Progenitor cell of endocrine pancreas (in vitro differentiated cells): ENCODE data around the gene VPS13D. TPM values are rescaled to one million over a fixed set of nuclear protein-coding genes. Genes with fewer than 3 reads are reported as not detected.
A peak's percentile ranks its signal among the peaks of the same experiment; 100 is the strongest.

Source experiments
- DNase-seq: peaks from one replicate; pipeline ENCODE4 v3.0.0; 2021; ENCODE audit warnings: low spot score; ENCODE audit not compliant: unreplicated experiment
- H3K27ac Mint-ChIP-seq: 2 replicates; pipeline ENCODE4 v1.8.0; 2021; ENCODE audit warnings: mild to moderate bottlenecking, moderate library complexity, mixed read lengths
- H3K27me3 Mint-ChIP-seq: 2 replicates; pipeline ENCODE4 v1.8.0; 2021; ENCODE audit warnings: mixed read lengths
- H3K36me3 Mint-ChIP-seq: 2 replicates; pipeline ENCODE4 v1.8.0; 2022; ENCODE audit warnings: mixed read lengths; ENCODE audit not compliant: insufficient read depth
- H3K4me1 Mint-ChIP-seq: 2 replicates; pipeline ENCODE4 v1.8.0; 2021; ENCODE audit warnings: low read depth, mixed read lengths
- H3K4me3 Mint-ChIP-seq: 2 replicates; pipeline ENCODE4 v1.8.0; 2021; ENCODE audit warnings: low read depth, mild to moderate bottlenecking, moderate library complexity, mixed read lengths
- H3K9me3 Mint-ChIP-seq: 2 replicates; pipeline ENCODE4 v1.8.0; 2021; ENCODE audit warnings: low read depth, mixed read lengths
- total RNA-seq: library from RNA; stranded (reverse); gene quantifications from 2 replicates; pipeline ENCODE4 v1.2.1, GENCODE V29; 2021
- TF ChIP-seq, protein P1 (sequence below): fragments of 200-600 bp; sonication (generic); IDR thresholded peaks from one replicate; pipeline ENCODE4 v1.5.0; 2021; ENCODE audit warnings: antibody characterized with exemption, mild to moderate bottlenecking; ENCODE audit not compliant: unreplicated experiment

VPS13D gene
- total RNA-seq, 1 donor from 2014 or later, result 41.9 TPM

DNA sequence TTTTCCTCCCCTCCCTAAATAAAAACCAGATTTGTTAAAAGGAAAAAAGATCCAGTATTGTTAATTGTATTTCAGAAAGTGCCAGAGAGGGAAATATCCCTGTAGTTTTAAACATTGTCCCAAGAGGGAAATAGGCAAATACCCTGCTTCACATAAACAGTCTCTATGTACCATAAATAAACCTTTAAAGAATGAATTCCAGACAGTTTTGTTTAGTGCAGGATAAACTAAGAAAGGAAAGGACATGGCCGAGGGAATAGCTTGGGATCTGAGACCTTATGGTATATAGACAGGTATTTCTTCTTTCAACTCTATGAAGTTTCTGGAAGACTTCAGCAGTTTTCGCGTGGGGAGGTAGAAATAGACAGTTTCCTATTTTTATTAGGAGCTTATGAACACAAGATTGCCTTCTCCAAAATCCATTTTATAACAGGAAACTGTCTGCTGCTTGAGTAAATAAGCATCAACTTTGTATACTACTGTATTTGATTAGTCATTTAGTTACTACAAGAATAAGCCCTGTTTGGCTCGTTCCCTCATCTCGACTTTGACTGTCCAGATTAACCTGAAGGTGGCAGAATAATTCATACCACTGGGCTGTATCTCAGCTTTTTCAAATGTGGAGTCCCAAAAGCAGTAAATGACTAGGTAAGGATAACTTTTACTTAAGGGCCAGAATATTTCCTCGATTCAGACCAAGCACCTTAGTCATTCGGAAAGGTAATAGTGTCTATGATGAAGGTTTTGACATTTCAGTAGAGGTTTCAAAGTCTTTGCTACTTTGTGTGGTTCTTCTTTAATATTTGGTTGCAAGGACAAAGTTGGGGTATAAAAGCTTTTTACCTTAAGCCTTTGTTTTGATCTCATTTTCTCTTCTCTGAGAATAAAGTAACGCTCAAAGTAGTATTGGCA, 177.5 kb downstream of the VPS13D start:
- H3K4me3 Mint-ChIP-seq, result no peak overlapping the region
- peaks cover 45% of the 10 kb centered on the region for H3K36me3 Mint-ChIP-seq
- peaks cover 15% of the 10 kb centered on the region for H3K27me3 Mint-ChIP-seq
- H3K9me3 Mint-ChIP-seq, result peaks cover 16% of the 10 kb centered on the region
- no peak for DNase-seq
- H3K4me1 Mint-ChIP-seq, result peaks cover 44% of the 10 kb centered on the region
- TF ChIP-seq, protein P1, sequence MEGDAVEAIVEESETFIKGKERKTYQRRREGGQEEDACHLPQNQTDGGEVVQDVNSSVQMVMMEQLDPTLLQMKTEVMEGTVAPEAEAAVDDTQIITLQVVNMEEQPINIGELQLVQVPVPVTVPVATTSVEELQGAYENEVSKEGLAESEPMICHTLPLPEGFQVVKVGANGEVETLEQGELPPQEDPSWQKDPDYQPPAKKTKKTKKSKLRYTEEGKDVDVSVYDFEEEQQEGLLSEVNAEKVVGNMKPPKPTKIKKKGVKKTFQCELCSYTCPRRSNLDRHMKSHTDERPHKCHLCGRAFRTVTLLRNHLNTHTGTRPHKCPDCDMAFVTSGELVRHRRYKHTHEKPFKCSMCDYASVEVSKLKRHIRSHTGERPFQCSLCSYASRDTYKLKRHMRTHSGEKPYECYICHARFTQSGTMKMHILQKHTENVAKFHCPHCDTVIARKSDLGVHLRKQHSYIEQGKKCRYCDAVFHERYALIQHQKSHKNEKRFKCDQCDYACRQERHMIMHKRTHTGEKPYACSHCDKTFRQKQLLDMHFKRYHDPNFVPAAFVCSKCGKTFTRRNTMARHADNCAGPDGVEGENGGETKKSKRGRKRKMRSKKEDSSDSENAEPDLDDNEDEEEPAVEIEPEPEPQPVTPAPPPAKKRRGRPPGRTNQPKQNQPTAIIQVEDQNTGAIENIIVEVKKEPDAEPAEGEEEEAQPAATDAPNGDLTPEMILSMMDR, result no peak
- no peak overlapping the region for H3K27ac Mint-ChIP-seq

DNA sequence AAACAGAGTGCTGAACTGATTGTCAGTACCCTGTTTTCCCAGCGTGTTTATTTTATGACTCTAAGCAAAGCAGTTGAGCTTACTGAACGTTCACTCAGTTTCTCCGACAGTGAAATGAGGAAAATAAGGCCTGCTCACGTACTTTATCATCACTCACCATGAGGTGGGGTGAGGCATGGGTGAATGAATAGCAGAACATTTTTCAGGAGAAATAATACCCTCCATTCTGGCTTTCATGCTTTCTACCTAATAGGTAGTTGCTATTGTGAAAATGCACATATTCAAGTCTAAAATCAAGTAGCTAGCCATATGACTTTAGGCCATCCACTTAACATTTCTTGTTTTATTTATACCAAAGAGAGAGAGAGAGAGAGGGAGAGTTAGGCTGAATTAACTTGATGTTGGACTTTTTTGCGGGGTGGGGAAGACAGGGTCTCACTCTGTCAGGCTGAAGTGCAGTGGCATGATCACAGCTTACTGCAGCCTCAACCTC, 178.2 kb downstream of the VPS13D start:
- TF ChIP-seq, protein P1, result no peak
- Mint-ChIP-seq H3K4me3 (no peak overlapping the region), H3K27me3 (peaks cover 15% of the 10 kb centered on the region), H3K27ac (no peak overlapping the region), H3K9me3 (peaks cover 23% of the 10 kb centered on the region), H3K4me1 (peaks cover 37% of the 10 kb centered on the region), H3K36me3 (peaks cover 51% of the 10 kb centered on the region)
- DNase-seq, result no peak

GRCh38 chr1:12408662-12409061, 178.8 kb downstream of the VPS13D start:
- Mint-ChIP-seq H3K36me3 (peaks cover 51% of the 10 kb centered on the region), H3K4me3 (no peak overlapping the region), H3K4me1 (peaks cover 33% of the 10 kb centered on the region)

GRCh38 chr1:12409681-12410080, 179.9 kb downstream of the VPS13D start:
- TF ChIP-seq, protein P1, result no peak
- Mint-ChIP-seq H3K27ac (peak overlapping the region; percentile 67), H3K4me3 (no peak overlapping the region), H3K27me3 (no peaks in the 10 kb centered on the region), H3K36me3 (peaks cover 43% of the 10 kb centered on the region), H3K4me1 (peaks cover 34% of the 10 kb centered on the region), H3K9me3 (peaks cover 23% of the 10 kb centered on the region)
- no peak for DNase-seq

More at GRCh38 chr1:12408662-12409061, 178.8 kb downstream of the VPS13D start:
- H3K9me3 Mint-ChIP-seq, result peaks cover 23% of the 10 kb centered on the region
- peaks cover 10% of the 10 kb centered on the region for H3K27me3 Mint-ChIP-seq
- no peak overlapping the region for H3K27ac Mint-ChIP-seq
- TF ChIP-seq, protein P1, result no peak
- no peak for DNase-seq

DNA sequence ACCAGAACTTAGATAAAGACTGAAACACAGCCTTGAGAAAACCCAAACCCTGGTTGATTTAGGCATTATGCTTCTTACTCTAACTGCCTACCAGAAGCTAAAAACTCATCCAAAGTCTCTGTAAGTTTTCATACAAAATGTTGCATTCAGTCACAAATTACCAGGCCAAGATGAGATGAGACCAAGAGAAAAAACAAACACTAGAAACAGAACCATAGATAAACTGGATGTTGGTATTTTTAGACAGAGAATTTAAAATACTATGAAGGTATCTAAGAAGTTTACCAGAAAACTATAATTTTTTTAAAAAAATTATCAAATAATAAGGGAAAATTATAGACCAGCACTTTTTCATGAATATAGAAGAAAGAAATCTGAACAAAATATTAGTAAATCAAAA, 180.5 kb downstream of the VPS13D start:
- H3K27me3 Mint-ChIP-seq, result no peaks in the 10 kb centered on the region

More for the DNA sequence above, 180.5 kb downstream of the VPS13D start:
- Mint-ChIP-seq H3K4me1 (peaks cover 34% of the 10 kb centered on the region), H3K9me3 (peaks cover 23% of the 10 kb centered on the region), H3K27ac (no peak overlapping the region), H3K36me3 (peaks cover 42% of the 10 kb centered on the region), H3K4me3 (no peak overlapping the region)
- TF ChIP-seq, protein P1, result no peak
- DNase-seq, result no peak
